GM18909 (cell line): ENCODE measurements around the gene JARID2.

ENCODE experiments used
- ATAC-seq: cut with Tn5 transposase; IDR thresholded peaks from one replicate; pipeline ENCODE4 v1.9.1; 2021; ENCODE audit warnings: mild to moderate bottlenecking; ENCODE audit not compliant: unreplicated experiment, poor library complexity

JARID2 gene

DNA sequence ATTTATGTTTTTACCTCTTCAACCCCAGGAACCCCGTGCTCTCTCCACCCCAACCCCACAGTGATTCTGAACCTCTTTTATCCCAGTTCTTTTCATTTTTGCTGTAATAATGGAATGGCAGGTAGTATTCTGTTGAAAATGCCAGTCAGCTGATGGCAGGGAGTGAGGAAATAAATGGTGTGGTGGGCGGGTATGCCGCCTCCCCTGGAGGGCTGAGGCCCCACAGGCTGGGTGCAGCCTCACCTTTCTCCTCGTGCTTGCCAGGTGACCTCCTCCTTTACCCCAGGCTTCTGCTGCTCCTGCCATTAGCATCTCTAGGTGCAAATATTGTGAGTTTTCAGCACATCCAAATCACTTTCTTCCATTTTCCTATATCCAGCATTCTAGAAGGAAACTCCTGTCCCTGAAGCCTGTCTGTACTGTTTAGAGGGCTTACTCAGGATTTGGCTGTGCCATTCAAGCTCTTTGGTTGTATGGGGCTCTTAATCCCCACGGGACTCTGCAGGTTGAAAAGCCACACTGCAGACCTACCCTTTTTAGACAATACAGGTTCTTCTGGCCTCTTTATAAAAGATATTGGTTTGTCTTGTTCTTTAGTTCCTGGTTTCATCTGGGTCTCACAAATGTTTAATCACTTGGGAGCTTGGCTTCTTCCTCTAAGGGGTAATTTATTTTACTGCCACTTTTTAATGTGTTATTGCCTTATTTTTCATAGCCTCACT is 201.8 kb downstream of the JARID2 start:
- ATAC-seq, result no peak

GRCh38 chr6:15449011-15449410 is 203.1 kb downstream of the JARID2 start:
- no peak for ATAC-seq

- no peak for ATAC-seq
Observed at GRCh38 chr6:15451738-15452137, 205.9 kb downstream of the JARID2 start.

GRCh38 chr6:15452182-15452941 is 206.5 kb downstream of the JARID2 start:
- ATAC-seq, result no peak

DNA sequence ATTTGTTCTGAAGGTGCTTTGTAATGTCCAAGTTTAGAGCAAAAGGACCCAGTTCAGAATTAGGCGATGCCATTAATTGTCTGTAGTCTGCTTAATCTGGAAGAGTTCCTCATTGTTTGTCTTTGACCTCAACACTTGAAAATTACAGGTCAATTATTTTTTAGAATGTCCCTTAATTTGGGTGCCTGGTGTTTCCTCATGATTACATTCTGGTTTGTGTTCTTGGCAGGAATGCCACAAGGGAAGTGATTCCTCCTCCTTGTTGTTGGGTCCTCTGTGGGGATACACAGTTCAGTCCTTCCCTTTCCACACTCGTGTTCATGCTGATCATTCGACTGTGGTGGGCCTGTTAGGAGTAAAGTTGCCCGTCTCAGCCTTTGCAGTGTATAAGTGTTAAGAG is 207.3 kb downstream of the JARID2 start:
- no peak for ATAC-seq

DNA sequence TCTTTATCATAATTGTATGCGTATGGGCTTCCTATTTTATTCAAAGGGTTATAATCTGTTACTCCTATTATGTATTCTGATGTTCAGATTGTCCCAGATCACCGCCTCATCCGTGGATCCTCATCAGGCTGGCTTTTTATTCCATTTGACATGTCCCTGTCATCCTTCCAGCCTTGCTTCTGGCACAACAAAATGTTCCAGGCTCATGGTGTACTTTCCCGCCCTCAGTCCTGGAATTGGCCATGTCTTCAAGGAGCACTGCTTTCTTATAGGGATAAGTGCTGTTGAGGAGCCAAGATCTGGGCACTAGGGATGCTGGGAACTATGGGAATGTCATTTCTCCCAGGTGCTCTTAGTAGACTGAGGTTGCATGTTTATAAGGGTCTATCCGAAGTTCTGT is 207.8 kb downstream of the JARID2 start:
- ATAC-seq, result no peak

- ATAC-seq, result no peak
Observed at GRCh38 chr6:15456422-15456821, 210.6 kb downstream of the JARID2 start.

DNA sequence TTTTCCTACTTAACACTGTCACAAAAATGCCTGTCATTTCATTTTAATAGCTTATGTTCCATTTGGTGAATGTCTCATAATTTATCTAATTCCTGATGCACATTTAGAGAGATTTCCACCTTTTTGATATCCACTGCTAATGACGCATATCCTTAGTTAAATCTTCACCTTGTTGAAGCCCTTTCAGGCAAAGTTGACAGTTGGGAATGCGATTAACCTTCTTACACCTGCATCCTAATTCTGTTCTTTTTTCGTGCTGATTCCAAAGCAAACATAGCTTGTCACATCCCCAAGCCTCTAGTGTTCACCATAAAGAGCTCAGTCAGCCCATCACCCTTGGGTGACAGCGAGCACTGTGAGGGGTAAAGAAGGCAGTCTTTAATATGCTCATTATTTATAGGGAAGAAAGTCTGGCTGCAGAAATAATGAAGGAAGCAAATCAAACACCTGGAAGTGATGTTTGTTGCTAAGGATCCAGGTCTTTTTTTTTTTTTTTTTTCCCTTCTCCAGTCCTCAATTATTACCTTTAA is 211.3 kb downstream of the JARID2 start:
- ATAC-seq, result no peak

GRCh38 chr6:15458021-15458459 is 212.2 kb downstream of the JARID2 start:
- no peak for ATAC-seq

DNA sequence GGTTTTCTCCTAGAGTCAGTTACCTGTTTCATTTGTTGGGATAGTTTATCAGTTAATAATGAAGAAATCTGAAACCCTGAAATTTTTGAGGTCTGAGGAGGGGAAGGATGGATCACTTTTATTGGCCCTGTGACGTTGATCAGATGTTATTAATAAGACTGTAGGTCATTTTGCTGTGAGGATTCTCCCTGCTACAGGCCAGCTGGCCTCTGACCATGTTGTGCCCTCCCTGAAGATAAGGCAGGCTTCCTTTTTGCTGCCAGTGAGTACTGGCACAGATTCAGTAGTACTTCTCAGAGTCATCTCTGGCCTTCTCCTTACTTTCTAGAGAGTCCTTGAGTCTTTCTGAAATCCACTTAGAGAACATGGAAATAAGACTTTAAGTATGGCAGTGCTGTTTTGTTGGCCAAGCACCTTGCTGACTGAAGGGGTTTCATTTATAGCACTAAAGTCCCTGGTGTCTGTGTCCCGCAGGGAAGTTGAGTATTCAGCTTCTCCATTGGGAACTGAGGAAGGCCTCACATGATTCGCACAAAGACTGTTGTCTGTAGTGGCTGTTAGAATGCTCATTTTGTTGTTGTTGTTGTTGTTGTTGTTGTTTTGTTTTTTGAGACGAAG is 214.3 kb downstream of the JARID2 start:
- ATAC-seq, result no peak

GRCh38 chr6:15461127-15461944 is 215.5 kb downstream of the JARID2 start:
- ATAC-seq, result no peak

DNA sequence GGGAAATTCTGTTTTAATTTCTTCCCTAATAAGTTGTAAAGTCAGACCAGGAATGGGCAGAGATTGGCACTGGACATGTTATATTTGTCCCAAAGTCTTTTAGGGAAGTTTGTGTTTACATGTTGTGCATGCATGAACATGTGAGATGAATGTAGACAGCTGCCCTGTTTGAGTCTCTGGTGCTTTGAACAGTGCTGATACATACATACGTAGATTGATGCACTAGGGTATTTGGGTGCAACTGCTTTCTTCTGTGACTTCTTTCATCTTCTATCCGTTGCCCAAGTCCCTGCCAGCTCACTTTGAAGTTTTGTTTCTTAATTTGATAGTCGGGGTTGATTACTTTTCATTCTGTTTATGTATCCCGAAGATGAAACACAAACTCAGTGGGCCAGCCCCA is 216.4 kb downstream of the JARID2 start:
- ATAC-seq, result no peak

DNA sequence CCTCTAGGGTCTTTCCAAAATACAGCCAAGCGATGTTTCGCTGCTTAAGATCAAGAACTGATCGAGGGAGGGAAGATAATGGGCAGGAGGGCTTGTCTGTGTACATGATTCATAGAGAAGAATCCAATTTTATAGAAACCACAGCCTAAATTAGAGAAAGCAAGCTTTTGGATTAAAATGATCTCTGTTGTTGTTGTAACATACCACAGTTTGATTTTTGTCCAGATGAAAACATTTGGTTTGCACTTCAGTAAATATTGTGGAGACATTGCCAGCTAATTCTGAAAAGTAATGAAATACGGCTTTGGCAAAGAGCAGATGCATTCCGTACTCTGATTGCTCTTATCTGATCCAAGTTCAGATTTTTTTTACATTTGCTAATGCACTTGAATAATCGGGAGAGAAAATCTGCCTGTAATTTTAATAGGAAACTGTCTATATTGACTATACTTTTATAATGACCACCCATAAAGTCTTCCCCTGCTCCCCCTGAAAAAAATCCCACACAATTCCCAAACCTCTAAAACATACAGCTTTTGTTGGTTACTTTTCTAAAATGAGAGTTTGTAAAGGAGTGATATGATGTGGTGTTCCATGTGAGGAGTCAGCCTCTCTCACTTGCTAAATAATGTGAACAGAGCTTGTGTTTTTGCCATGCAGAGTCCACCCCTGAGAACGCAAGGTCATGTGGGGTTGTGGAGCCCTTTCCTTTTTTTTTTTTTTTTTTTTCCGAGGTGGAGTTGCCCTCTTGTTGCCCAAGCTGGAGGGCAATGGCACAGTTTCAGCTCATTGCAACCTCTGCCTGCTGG is 217.1 kb downstream of the JARID2 start:
- no peak for ATAC-seq

- ATAC-seq, result no peak
Observed at GRCh38 chr6:15464211-15464725, 218.4 kb downstream of the JARID2 start.

DNA sequence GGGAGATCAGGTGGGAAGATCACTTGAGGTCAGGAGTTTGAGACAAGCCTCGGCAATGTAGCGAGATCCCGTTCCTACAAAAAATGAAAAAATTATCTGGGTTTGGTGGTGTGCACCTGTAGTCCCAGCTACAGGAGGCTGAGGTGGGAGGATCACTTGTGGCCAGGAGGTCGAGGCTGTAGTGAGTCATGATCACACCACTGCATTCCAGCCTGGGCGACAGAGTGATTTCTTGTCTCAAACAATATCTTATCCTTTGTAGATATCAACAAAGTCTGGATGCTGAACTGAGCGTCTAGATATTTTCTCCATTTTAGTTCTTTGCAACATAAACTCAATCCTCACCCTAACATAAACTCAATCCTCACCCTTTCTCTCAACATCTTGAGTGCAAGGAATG is 219.3 kb downstream of the JARID2 start:
- no peak for ATAC-seq

GRCh38 chr6:15470746-15471145 is 224.9 kb downstream of the JARID2 start:
- ATAC-seq, result no peak

DNA sequence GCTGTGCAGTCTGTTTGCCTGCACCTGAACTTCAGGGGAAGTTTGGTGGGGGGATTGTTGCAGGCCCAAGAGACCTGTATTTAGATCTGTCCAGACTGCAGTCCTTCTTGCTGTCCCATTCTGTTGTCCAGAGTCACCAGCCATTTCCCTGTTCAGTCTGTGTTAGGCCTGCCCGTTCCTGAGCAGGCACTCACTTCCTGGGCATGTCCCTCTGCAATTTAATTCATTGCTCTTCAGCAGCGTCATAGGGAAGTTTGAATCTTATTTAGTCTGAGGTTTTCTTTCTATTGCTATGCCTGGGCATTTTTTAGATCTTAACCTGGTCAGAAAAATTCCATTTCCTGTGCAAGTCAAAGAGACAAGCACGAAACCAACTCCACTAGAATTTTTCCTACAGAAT is 226.8 kb downstream of the JARID2 start:
- no peak for ATAC-seq

- no peak for ATAC-seq
Observed at GRCh38 chr6:15473174-15473573, 227.3 kb downstream of the JARID2 start.

DNA sequence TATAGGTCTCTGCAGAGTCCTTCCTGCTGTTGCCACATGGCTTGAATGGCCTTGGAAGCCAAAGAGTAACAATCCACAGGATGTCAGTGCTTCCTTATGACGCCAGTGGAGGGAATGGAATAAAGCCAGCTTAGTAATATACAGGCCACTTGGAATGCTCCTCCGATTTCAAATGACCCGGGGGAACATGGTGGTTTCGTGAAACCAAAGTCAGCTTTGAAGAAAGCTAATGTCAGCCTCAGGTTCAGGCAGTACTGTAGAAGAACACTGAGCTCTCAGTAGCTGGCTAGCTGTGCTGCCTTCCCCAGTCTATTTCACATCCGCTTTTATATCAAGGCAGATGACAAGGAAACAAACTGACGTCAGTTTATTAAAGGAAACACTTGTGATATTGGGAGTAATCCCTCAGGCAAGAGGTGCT is 227.9 kb downstream of the JARID2 start:
- no peak for ATAC-seq
